HG03565 (cell line): ENCODE data around the gene BCL2.
"Not testable (repeated sequence)": the region's sequence is repeated elsewhere in the genome, so short reads cannot be mapped to it uniquely, and the experiment has no call there.

ENCODE experiments used
- ATAC-seq: cut with Tn5 transposase; IDR thresholded peaks from one replicate; pipeline ENCODE4 v1.9.1; 2021; ENCODE audit warnings: mild to moderate bottlenecking, moderate library complexity; ENCODE audit not compliant: unreplicated experiment

BCL2 gene

GRCh38 chr18:63319383-63320122, at the start of gene BCL2:
BCL2 (minus strand) TSS chr18:63319769.
- ATAC-seq: peak; percentile 0

GRCh38 chr18:63368611-63369010, 49.0 kb upstream of the BCL2 start:
- no peak for ATAC-seq

- ATAC-seq: peak; percentile 79
Measured at GRCh38 chr18:63367053-63367953, 47.7 kb upstream of the BCL2 start, which contains the start of gene KDSR. KDSR (minus strand) TSS chr18:63367206; CDS start chr18:63367118, 88 bp downstream.

GRCh38 chr18:63366213-63367052, 46.9 kb upstream of the BCL2 start:
- peak; percentile 23 for ATAC-seq

- ATAC-seq: no peak
Measured at GRCh38 chr18:63365876-63366212, 46.3 kb upstream of the BCL2 start.

GRCh38 chr18:63363951-63364350, 44.4 kb upstream of the BCL2 start:
- no peak for ATAC-seq

- not testable (repeated sequence) for ATAC-seq
Measured at GRCh38 chr18:63363420-63363819, 43.9 kb upstream of the BCL2 start.

- no peak for ATAC-seq
Measured at GRCh38 chr18:63356272-63356896, 36.8 kb upstream of the BCL2 start.

- ATAC-seq: no peak
Measured at GRCh38 chr18:63350230-63350629, 30.7 kb upstream of the BCL2 start.

- no peak for ATAC-seq
Measured at GRCh38 chr18:63348508-63349136, 29.1 kb upstream of the BCL2 start.

- no peak for ATAC-seq
Measured at GRCh38 chr18:63346480-63347183, 27.1 kb upstream of the BCL2 start.

GRCh38 chr18:63346031-63346430, 26.5 kb upstream of the BCL2 start:
- ATAC-seq: no peak

- ATAC-seq: no peak
Measured at GRCh38 chr18:63344918-63345317, 25.3 kb upstream of the BCL2 start.

GRCh38 chr18:63344263-63344662, 24.7 kb upstream of the BCL2 start:
- ATAC-seq: no peak

- peak; percentile 53 for ATAC-seq
Measured at GRCh38 chr18:63342206-63342605, 22.6 kb upstream of the BCL2 start.

- no peak for ATAC-seq
Measured at GRCh38 chr18:63339920-63340484, 20.4 kb upstream of the BCL2 start.

- ATAC-seq: no peak
Measured at GRCh38 chr18:63336366-63337099, 17.0 kb upstream of the BCL2 start.

- no peak for ATAC-seq
Measured at GRCh38 chr18:63331105-63331504, 11.5 kb upstream of the BCL2 start.
